ENCODE results near the gene GRM4. TPM values are rescaled to one million over a fixed set of nuclear protein-coding genes. Genes with fewer than 3 reads are reported as not detected.

Gene GRM4
- total RNA-seq, 4 donors from 2014 or later: 0.35 to 2.2 TPM; not detected in 2

- intact Hi-C loops (cut with DNase I; ENCODE audit: low total_unique reads): no loop called here
- H3K9me3 ChIP-seq: no peaks in the 10 kb centered on the region
- H3K27ac ChIP-seq: no peak overlapping the region
- no peak for DNase-seq
- no peaks in the 10 kb centered on the region for H3K36me3 ChIP-seq
- no peaks in the 10 kb centered on the region for H3K27me3 ChIP-seq
- H3K4me1 ChIP-seq: no peaks in the 10 kb centered on the region
- no peak overlapping the region for H3K4me3 ChIP-seq
- no peak for TF ChIP-seq POLR2A (IDR thresholded peaks at IDR 0.05)
- TF ChIP-seq, protein P1, sequence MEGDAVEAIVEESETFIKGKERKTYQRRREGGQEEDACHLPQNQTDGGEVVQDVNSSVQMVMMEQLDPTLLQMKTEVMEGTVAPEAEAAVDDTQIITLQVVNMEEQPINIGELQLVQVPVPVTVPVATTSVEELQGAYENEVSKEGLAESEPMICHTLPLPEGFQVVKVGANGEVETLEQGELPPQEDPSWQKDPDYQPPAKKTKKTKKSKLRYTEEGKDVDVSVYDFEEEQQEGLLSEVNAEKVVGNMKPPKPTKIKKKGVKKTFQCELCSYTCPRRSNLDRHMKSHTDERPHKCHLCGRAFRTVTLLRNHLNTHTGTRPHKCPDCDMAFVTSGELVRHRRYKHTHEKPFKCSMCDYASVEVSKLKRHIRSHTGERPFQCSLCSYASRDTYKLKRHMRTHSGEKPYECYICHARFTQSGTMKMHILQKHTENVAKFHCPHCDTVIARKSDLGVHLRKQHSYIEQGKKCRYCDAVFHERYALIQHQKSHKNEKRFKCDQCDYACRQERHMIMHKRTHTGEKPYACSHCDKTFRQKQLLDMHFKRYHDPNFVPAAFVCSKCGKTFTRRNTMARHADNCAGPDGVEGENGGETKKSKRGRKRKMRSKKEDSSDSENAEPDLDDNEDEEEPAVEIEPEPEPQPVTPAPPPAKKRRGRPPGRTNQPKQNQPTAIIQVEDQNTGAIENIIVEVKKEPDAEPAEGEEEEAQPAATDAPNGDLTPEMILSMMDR (IDR thresholded peaks at IDR 0.05): no peak
These were observed 37.1 kb upstream of the GRM4 start for GRCh38 chr6:34182751-34183531.

- TF ChIP-seq, protein P1 (IDR thresholded peaks at IDR 0.05): no peak
- TF ChIP-seq POLR2A (IDR thresholded peaks at IDR 0.05): no peak
These were observed 36.0 kb upstream of the GRM4 start for GRCh38 chr6:34181908-34182307.

GRCh38 chr6:34179106-34179720 lies 33.3 kb upstream of the GRM4 start:
- no peaks in the 10 kb centered on the region for H3K4me1 ChIP-seq
- H3K9me3 ChIP-seq: no peaks in the 10 kb centered on the region
- no peak for DNase-seq
- no peaks in the 10 kb centered on the region for H3K27me3 ChIP-seq
- intact Hi-C loops (cut with DNase I; ENCODE audit: low total_unique reads): no loop called here
- TF ChIP-seq, protein P1 (IDR thresholded peaks at IDR 0.05): no peak
- TF ChIP-seq POLR2A (IDR thresholded peaks at IDR 0.05): no peak
- no peak overlapping the region for H3K27ac ChIP-seq
- no peak overlapping the region for H3K4me3 ChIP-seq
- no peaks in the 10 kb centered on the region for H3K36me3 ChIP-seq

More at GRCh38 chr6:34181908-34182307, 36.0 kb upstream of the GRM4 start:
- Histone ChIP-seq H3K4me3 (no peak overlapping the region), H3K27me3 (no peaks in the 10 kb centered on the region), H3K4me1 (no peaks in the 10 kb centered on the region), H3K36me3 (no peaks in the 10 kb centered on the region), H3K9me3 (no peaks in the 10 kb centered on the region), H3K27ac (no peak overlapping the region)
- DNase-seq: no peak
- intact Hi-C loops (cut with DNase I; ENCODE audit: low total_unique reads): no loop called here

DNA sequence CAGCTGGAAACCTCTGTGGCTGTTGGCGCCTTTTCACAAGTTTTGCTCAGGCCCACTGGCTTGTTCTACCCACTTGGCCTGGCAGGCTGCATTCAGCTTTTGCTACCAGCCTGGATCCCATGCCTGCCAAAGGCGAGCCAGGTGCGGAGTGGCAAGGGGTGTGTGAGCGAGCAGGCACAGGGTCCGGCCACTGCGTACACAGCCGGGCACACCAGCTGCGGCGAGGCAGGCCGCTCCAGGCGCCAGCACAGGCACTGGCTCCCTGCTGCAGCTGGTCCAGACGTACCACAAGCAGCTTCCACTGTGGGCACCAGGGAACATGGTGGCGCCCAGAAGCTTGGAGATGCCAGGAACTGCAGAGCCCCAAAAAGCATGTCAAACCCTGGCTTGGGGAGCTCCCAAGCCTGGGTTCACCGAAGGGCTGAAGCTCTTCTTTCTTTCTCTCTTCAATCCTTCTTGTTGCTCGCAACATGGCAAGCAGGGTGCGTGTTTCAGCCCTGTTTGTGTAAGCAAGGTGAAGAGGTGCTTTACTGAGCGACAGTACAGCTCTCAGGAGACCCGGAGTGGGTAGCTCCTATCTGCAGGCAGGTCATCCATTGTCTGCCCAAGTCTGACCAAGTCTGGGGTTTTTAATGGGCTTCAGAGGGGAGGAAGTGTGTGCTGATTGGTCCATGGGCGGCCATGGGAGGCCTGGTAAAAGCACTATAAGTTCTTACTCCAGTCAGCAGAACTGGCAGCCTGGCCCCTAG lies 32.6 kb upstream of the GRM4 start:
- H3K27me3 ChIP-seq: no peaks in the 10 kb centered on the region
- H3K9me3 ChIP-seq: no peaks in the 10 kb centered on the region
- intact Hi-C loops (cut with DNase I; ENCODE audit: low total_unique reads): no loop called here
- TF ChIP-seq, protein P1 (IDR thresholded peaks at IDR 0.05): no peak
- TF ChIP-seq POLR2A (IDR thresholded peaks at IDR 0.05): no peak
- no peak for DNase-seq
- no peak overlapping the region for H3K27ac ChIP-seq
- H3K36me3 ChIP-seq: no peaks in the 10 kb centered on the region
- H3K4me1 ChIP-seq: no peaks in the 10 kb centered on the region
- H3K4me3 ChIP-seq: no peak overlapping the region

- Histone ChIP-seq H3K9me3 (no peaks in the 10 kb centered on the region), H3K4me3 (no peak overlapping the region), H3K27ac (no peak overlapping the region), H3K36me3 (no peaks in the 10 kb centered on the region), H3K4me1 (no peaks in the 10 kb centered on the region), H3K27me3 (no peaks in the 10 kb centered on the region)
- TF ChIP-seq, protein P1 (IDR thresholded peaks at IDR 0.05): no peak
- intact Hi-C loops (cut with DNase I; ENCODE audit: low total_unique reads): no loop called here
- DNase-seq: no peak
These were observed 31.3 kb upstream of the GRM4 start for GRCh38 chr6:34177181-34177591.

Data from uterus (tissue), 4 donors.